HG02938 (cell line): ENCODE results near the gene NDFIP1.

Experiments used
- ATAC-seq: cut with Tn5 transposase; IDR thresholded peaks from one replicate; pipeline ENCODE4 v1.9.1; 2021; ENCODE audit warnings: mild to moderate bottlenecking, moderate library complexity; ENCODE audit not compliant: unreplicated experiment

The NDFIP1 gene

GRCh38 chr5:142091012-142091411 is 17.6 kb upstream of the NDFIP1 start:
- no peak for ATAC-seq

- no peak for ATAC-seq
Observed at GRCh38 chr5:142091922-142092321, 16.7 kb upstream of the NDFIP1 start.

GRCh38 chr5:142095035-142095434 is 13.5 kb upstream of the NDFIP1 start:
- no peak for ATAC-seq

GRCh38 chr5:142095651-142096330 is 12.8 kb upstream of the NDFIP1 start:
- ATAC-seq: no peak

- ATAC-seq: no peak
Observed at GRCh38 chr5:142096382-142096781, 12.2 kb upstream of the NDFIP1 start.

GRCh38 chr5:142097681-142098080 is 10.9 kb upstream of the NDFIP1 start:
- no peak for ATAC-seq

- ATAC-seq: no peak
Observed at GRCh38 chr5:142098275-142098674, 10.3 kb upstream of the NDFIP1 start.

- ATAC-seq: no peak
Observed at GRCh38 chr5:142098931-142099330, 9.6 kb upstream of the NDFIP1 start.

- ATAC-seq: no peak
Observed at GRCh38 chr5:142100307-142100706, 8.3 kb upstream of the NDFIP1 start.

GRCh38 chr5:142102980-142103740 is 5.4 kb upstream of the NDFIP1 start:
- no peak for ATAC-seq

GRCh38 chr5:142104491-142104890 is 4.1 kb upstream of the NDFIP1 start:
- ATAC-seq: no peak

GRCh38 chr5:142106061-142106460 is 2.5 kb upstream of the NDFIP1 start:
- no peak for ATAC-seq

- no peak for ATAC-seq
Observed at GRCh38 chr5:142107036-142107735, 1.4 kb upstream of the NDFIP1 start.

- no peak for ATAC-seq
Observed at GRCh38 chr5:142107736-142108431, 695 bp upstream of the NDFIP1 start.

- no peak for ATAC-seq
Observed at GRCh38 chr5:142109331-142110045, 909 bp downstream of the NDFIP1 start.

GRCh38 chr5:142110046-142110531 is 1.5 kb downstream of the NDFIP1 start:
- ATAC-seq: peak; percentile 33

GRCh38 chr5:142110988-142111687 is 2.6 kb downstream of the NDFIP1 start:
- no peak for ATAC-seq

- no peak for ATAC-seq
Observed at GRCh38 chr5:142114687-142115086, 6.1 kb downstream of the NDFIP1 start.

GRCh38 chr5:142115937-142116614 is 7.5 kb downstream of the NDFIP1 start:
- no peak for ATAC-seq
